Liver (tissue), 3 donors: ENCODE data around the gene LLGL2.

Source experiments
- FOXA1 ChIP-seq: IDR thresholded peaks from 2 replicates; pipeline ENCODE4 v1.6.1; 2016; ENCODE audit warnings: antibody characterized with exemption
- GABPA ChIP-seq, 2 donors: IDR thresholded peaks in 1 of 2; conservative IDR thresholded peaks in 1 of 2; 2 replicates each; pipeline ENCODE4 v1.6.1; 2016; ENCODE audit warnings: antibody characterized with exemption in 2 of 2, mild to moderate bottlenecking in 1 of 2, moderate library complexity in 1 of 2
- HNF4A ChIP-seq, 2 donors: conservative IDR thresholded peaks; 2 replicates each; pipeline ENCODE4 v1.6.1; 2016; ENCODE audit warnings: antibody characterized with exemption in 2 of 2, mild to moderate bottlenecking in 2 of 2
- JUND ChIP-seq, 2 donors: IDR thresholded peaks; 2 replicates each; pipeline ENCODE4 v1.6.1; 2016; ENCODE audit warnings: antibody characterized with exemption in 2 of 2
- RAD21 ChIP-seq, 2 donors: IDR thresholded peaks; 2 replicates each; pipeline ENCODE4 v1.6.1; 2016; ENCODE audit warnings: antibody characterized with exemption in 2 of 2, mild to moderate bottlenecking in 2 of 2
- TF ChIP-seq, protein P1 (sequence below): fragments of 150-350 bp; IDR thresholded peaks from 2 replicates; pipeline ENCODE4 v1.5.1; 2017; ENCODE audit warnings: improper control_type of control experiment, low read depth, low read length; ENCODE audit not compliant: missing input control
- donor health status: healthy.
- donor health status: healthy.

DNA sequence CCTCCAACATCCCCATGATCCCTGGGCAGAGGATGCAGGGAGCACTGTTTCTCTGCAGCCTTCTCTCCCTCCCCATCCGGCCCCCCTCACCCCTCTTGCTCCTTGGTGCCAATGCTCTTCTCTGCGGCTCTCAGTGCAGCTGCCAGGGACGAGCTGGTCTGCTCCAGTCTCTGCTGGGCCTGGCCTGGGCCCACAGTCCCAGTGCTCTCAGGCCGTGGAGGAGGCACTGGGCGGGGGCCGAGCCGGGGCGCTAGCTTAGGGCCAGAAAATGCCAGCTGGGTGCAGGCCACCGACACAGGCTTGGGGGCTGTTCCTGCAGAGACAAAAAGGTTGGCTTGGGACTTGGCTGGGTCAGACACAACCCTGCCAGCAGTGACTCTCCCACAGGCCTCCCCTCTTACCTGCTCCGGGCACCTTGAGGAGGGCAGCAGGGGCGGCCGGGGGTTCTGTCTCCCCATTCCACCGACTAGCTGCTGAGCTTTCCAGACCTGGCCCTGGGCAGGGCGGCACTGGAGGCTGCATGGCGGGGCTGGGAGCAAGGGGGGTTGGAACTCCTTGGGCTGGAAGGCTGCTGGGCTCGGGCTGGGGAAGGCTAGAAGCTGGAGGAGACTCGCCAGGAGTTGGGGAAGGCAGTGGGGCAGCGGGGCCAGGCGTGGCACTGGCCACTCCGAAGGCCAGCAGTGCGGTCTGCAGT is 24.0 kb upstream of the LLGL2 start:
- TF ChIP-seq, protein P1, sequence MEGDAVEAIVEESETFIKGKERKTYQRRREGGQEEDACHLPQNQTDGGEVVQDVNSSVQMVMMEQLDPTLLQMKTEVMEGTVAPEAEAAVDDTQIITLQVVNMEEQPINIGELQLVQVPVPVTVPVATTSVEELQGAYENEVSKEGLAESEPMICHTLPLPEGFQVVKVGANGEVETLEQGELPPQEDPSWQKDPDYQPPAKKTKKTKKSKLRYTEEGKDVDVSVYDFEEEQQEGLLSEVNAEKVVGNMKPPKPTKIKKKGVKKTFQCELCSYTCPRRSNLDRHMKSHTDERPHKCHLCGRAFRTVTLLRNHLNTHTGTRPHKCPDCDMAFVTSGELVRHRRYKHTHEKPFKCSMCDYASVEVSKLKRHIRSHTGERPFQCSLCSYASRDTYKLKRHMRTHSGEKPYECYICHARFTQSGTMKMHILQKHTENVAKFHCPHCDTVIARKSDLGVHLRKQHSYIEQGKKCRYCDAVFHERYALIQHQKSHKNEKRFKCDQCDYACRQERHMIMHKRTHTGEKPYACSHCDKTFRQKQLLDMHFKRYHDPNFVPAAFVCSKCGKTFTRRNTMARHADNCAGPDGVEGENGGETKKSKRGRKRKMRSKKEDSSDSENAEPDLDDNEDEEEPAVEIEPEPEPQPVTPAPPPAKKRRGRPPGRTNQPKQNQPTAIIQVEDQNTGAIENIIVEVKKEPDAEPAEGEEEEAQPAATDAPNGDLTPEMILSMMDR: no peak
- TF ChIP-seq HNF4A (conservative IDR thresholded peaks at IDR 0.05) (no peak), FOXA1 (no peak), GABPA (IDR thresholded peaks at IDR 0.05 in 1 of 2, conservative IDR thresholded peaks at IDR 0.05 in 1 of 2) (no peak), JUND (IDR thresholded peaks at IDR 0.05) (no peak), RAD21 (IDR thresholded peaks at IDR 0.05) (no peak)
